Breast epithelium (tissue), 4 donors: Measurements from ENCODE around the gene NDUFS6. TPM values are rescaled to one million over a fixed set of nuclear protein-coding genes. Genes with fewer than 3 reads are reported as not detected.

Source experiments
- DNase-seq, 2 donors: peaks; one replicate each; pipeline ENCODE4 v3.0.0-alpha.2; 2019; ENCODE audit warnings: low spot score in 2 of 2
- H3K27ac ChIP-seq, 2 donors: fragments of 200-600 bp; sonication (generic) in 1 of 2; one replicate each; pipeline ENCODE4 v1.5.1; 2016 to 2019; ENCODE audit warnings: mild to moderate bottlenecking in 1 of 2
- H3K27me3 ChIP-seq, 2 donors: fragments of 200-600 bp; sonication (generic) in 1 of 2; one replicate each; pipeline versions ENCODE4 v1.5.1 to v1.6.0; 2017 to 2019; ENCODE audit warnings: control low read depth in 1 of 2, mild to moderate bottlenecking in 1 of 2
- H3K36me3 ChIP-seq: fragments of 200-600 bp; one replicate; pipeline ENCODE4 v1.5.1; 2019
- H3K4me1 ChIP-seq, 2 donors: fragments of 200-600 bp; sonication (generic); one replicate each; pipeline ENCODE4 v1.5.1; 2016 to 2019; ENCODE audit warnings: control low read depth in 1 of 2
- H3K4me3 ChIP-seq, 3 donors: fragments of 200-600 bp; sonication (generic); 1 replicate in 2 of 3; 2 replicates in 1 of 3; pipeline ENCODE4 v1.5.1; 2016 to 2019; ENCODE audit warnings: mild to moderate bottlenecking in 3 of 3, moderate library complexity in 2 of 3
- H3K9me3 ChIP-seq, 2 donors: fragments of 200-600 bp; sonication (generic) in 1 of 2; one replicate each; pipeline ENCODE4 v1.5.1; 2016 to 2019; ENCODE audit warnings: control low read depth in 1 of 2
- POLR2A ChIP-seq: fragments of 450-650 bp; IDR thresholded peaks from one replicate; pipeline ENCODE4 v1.6.1; 2016; ENCODE audit warnings: antibody characterized with exemption, mild to moderate bottlenecking, moderate library complexity
- POLR2AphosphoS5 ChIP-seq, 3 donors: sonication (generic); formaldehyde crosslinking; IDR thresholded peaks; one replicate each; pipeline ENCODE4 v1.6.1; 2017; ENCODE audit warnings: antibody characterized with exemption in 3 of 3
- intact Hi-C: fragments of 100-400 bp; cut with DNase I; formaldehyde crosslinking; loops from one replicate; pipeline ENCODE4 v1.15.1; 2023; ENCODE audit warnings: low total_unique reads
- total RNA-seq, 3 donors: library from RNA; depleted of rRNA; stranded (reverse); fragments of >200 nt; gene quantifications; one replicate each; pipeline ENCODE4 v1.1.0, GENCODE V29; 2016
- TF ChIP-seq, protein P1 (sequence below), 3 donors: fragments of 450-650 bp; IDR thresholded peaks; one replicate each; pipeline ENCODE4 v1.5.1; 2016 to 2017; ENCODE audit warnings: antibody characterized with exemption in 3 of 3, mild to moderate bottlenecking in 3 of 3, moderate library complexity in 3 of 3

NDUFS6 gene
- total RNA-seq, 3 donors from 2014 or later, result 37.9 to 68.8 (median 48.0) TPM

DNA sequence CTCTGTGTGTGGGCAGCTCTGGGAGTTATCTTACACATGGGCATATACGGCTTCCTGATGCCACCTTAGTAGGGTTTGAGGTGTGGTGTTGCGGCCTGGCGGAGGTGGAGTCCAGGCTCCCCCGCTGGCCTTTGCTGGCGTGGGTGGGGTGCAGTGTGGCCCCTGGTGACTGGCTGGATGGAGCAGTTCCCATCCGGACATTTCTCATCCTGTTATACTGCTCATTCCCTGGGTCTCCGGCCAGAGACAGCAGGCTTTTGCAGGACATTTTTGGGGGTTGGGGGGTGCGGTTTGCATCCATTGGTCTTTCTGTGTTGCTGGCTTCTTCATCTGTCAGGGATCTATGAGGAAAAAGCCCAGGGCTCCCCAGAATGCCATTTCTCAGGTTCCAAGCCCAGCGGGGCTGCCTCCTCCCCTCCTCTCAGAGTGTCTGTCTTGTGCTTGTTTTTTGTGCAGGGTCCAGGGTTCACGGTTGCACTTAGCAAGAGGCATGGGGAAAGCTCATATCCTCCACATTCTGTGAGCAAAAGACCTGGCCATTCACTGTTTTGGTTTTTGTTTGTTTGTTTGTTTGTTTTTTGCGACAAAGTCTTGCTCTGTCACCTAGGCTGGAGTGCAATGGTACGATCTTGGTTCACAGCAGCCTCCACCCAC lies 22.3 kb downstream of the NDUFS6 start:
- H3K36me3 ChIP-seq, result no peaks in the 10 kb centered on the region
- intact Hi-C loops, result no loop called here
- H3K9me3 ChIP-seq, result peaks cover 0 to 3% of the 10 kb centered on the region in 2 donors
- H3K4me1 ChIP-seq, result no peaks in the 10 kb centered on the region
- no peaks in the 10 kb centered on the region for H3K27me3 ChIP-seq
- H3K4me3 ChIP-seq, result no peak overlapping the region
- H3K27ac ChIP-seq, result no peak overlapping the region
- no peak for TF ChIP-seq POLR2A
- TF ChIP-seq POLR2AphosphoS5 (IDR thresholded peaks at IDR 0.05), result no peak
- DNase-seq, result no peak

DNA sequence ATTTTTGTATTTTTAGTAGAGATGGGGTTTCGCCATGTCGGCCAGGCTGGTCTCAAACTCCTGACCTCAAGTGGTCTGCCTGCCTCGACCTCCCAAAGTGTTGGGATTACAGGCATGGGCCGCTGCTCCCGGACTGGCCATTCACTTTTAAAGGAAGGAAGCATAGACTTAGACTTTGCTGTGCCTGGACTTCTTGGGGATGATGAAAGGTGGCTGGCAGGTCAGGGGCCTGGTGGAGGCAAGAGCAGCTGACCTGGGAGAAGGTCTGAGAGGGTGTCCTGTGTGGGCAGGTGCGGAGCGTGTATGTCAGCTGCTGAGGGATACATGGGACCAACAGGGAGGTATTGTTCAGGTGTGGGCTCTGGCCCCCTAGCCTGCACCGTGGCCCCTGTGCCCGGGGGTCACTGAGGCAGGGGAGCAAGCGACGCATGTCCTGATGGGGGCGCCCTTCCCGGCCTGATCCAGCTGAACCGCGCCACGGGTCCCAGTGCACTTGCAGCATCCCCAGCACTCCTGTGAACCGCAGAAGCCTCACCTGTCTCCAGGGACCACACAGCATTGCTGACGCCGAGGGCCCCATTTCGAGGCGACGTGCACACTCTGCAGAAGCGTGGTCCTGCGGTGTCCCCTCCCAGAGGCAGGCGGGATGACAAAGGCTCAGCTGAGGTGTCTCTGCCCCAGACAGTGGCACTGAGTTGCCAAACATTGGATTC lies 23.1 kb downstream of the NDUFS6 start:
- Histone ChIP-seq H3K4me3 (no peak overlapping the region), H3K27ac (no peak overlapping the region), H3K27me3 (no peaks in the 10 kb centered on the region), H3K4me1 (no peaks in the 10 kb centered on the region), H3K9me3 (peaks cover 0 to 3% of the 10 kb centered on the region in 2 donors), H3K36me3 (no peaks in the 10 kb centered on the region)
- intact Hi-C loops, result no loop called here
- TF ChIP-seq, protein P1, sequence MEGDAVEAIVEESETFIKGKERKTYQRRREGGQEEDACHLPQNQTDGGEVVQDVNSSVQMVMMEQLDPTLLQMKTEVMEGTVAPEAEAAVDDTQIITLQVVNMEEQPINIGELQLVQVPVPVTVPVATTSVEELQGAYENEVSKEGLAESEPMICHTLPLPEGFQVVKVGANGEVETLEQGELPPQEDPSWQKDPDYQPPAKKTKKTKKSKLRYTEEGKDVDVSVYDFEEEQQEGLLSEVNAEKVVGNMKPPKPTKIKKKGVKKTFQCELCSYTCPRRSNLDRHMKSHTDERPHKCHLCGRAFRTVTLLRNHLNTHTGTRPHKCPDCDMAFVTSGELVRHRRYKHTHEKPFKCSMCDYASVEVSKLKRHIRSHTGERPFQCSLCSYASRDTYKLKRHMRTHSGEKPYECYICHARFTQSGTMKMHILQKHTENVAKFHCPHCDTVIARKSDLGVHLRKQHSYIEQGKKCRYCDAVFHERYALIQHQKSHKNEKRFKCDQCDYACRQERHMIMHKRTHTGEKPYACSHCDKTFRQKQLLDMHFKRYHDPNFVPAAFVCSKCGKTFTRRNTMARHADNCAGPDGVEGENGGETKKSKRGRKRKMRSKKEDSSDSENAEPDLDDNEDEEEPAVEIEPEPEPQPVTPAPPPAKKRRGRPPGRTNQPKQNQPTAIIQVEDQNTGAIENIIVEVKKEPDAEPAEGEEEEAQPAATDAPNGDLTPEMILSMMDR (IDR thresholded peaks at IDR 0.05), result no peak
- TF ChIP-seq POLR2AphosphoS5 (IDR thresholded peaks at IDR 0.05), result no peak
- TF ChIP-seq POLR2A, result no peak
- no peak for DNase-seq

DNA sequence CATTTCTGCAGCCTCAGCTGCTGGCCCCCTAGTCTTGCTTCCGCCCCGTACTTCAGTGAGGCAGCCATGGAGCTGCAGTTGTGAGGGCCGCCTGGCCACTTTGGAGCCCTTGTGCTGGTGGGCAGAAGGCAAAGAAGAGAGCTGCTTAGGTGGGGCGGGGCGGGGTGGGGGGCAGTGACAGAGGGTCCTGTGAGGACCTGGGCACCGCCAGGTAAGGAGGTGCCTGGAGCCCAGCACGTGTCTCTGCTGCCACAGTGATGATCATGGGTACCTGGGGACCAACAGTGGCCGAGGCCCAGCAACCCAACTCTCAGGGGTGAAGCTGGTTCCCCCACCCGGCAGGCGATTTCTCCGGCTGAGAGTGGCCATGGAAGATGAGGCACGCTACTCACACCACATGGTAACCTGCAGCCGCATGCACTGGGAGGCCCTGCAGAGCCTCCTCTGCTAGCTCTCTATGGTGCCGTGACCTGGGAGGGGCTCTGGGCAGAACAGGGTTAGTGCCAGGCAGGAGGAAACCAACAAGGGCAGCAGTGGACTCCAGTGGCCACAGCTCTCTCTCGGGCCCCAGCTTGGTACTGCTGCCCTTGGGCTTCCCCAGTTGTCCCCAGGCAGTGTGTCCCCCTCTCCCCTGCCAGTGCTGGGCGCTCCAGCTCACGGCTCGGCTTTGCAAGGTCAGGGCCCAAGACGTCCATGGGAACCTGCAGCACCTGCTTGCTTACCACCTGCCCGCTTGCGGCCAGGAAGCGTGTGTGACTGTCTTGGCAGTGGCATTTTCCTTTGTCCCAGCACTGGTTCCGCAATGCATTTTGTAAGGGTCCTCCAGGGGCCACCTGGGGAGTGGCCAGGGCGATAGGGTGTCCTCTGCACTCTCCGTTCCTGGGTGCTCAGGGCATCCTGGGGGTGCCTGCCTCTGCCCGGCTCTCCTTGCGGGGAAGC lies 24.0 kb downstream of the NDUFS6 start:
- Histone ChIP-seq H3K4me3 (no peak overlapping the region), H3K4me1 (no peaks in the 10 kb centered on the region), H3K9me3 (peaks cover 0 to 3% of the 10 kb centered on the region in 2 donors), H3K36me3 (no peaks in the 10 kb centered on the region), H3K27me3 (no peaks in the 10 kb centered on the region), H3K27ac (no peak overlapping the region)
- TF ChIP-seq, protein P1 (IDR thresholded peaks at IDR 0.05), result no peak
- no peak for TF ChIP-seq POLR2A
- TF ChIP-seq POLR2AphosphoS5 (IDR thresholded peaks at IDR 0.05), result no peak
- intact Hi-C loops, result no loop called here
- no peak for DNase-seq

DNA sequence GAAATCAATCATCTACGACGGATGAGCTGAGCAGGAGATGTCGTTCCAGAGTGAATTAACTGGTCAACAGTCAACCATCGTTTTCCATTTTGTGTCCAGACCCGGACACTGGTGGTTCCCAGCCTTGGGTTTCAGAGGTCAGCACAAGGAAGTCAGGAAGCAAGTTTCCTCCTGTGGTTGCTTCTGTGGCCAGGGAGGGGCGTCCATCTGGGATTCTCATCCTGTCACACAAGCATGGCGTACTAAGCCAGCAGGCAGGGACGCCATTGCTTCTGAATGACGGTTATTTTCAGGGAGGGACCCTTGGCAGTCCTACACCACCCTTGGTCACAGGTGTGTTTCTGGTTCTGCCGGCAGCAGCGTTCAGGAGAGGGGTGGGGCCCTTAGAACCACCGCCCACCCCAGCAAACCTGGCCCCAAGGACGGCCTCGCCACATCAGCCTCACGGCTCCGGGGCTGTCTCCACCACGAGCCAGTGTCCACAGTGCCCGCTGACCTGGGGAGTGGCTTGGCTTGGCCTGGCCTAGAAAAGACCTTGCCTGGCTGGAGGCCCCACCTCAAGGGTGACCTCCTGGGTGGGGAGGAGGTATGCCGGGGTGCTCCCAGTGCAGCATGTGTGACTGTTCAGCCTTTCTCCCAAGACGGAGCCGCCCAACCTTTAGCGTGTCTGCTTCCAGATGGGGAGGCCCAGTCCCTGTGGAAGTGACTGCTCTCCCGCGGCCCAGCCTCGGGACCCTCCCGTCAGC lies 25.2 kb downstream of the NDUFS6 start:
- H3K4me1 ChIP-seq, result no peaks in the 10 kb centered on the region
- H3K27me3 ChIP-seq, result no peaks in the 10 kb centered on the region
- no peak for TF ChIP-seq POLR2AphosphoS5 (IDR thresholded peaks at IDR 0.05)
- TF ChIP-seq POLR2A, result no peak
- TF ChIP-seq, protein P1 (IDR thresholded peaks at IDR 0.05), result no peak
- no peak overlapping the region for H3K4me3 ChIP-seq
- H3K27ac ChIP-seq, result no peak overlapping the region
- no peak for DNase-seq
- H3K36me3 ChIP-seq, result no peaks in the 10 kb centered on the region
- intact Hi-C loops, result no loop called here
- H3K9me3 ChIP-seq, result peaks cover 0 to 3% of the 10 kb centered on the region in 2 donors
